M059J (cell line): ENCODE data around the gene ATG2B. TPM values are rescaled to one million over a fixed set of nuclear protein-coding genes. Genes with fewer than 3 reads are reported as not detected.
A peak's percentile ranks its signal among the peaks of the same experiment; 100 is the strongest.
"Not testable (repeated sequence)": the region's sequence is repeated elsewhere in the genome, so short reads cannot be mapped to it uniquely, and the experiment has no call there.

Experiments
- DNase-seq: peaks from one replicate; pipeline ENCODE4 v3.0.0-alpha.2; 2012; ENCODE audit warnings: low read depth
- total RNA-seq: library from RNA; depleted of rRNA; stranded (reverse); fragments of >200 nt; shearing (Covaris generic); gene quantifications from 2 replicates; pipeline ENCODE4 v1.2.3, GENCODE V29; 2014

The ATG2B gene
- total RNA-seq, 1 experiment from 2014 or later = 7.6 TPM

DNA sequence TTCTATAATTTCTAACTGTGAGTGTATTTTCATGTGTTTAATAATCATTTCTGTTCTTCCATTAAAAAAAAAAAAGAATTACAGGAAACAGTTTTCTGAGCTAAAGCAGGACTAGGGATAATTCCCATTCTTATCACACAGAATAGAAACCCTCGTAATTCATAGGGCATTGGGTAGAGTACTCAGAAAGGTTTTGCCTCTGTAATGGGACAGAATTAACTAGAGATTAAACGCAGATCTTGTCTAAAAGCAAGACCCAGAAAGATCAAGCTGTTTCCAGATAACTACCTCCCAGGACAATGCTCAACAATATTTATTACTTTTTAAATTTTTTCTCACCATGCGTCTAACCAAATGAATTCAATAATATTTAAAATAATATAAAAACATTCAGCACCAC is 10.4 kb upstream of the ATG2B start:
- no peak for DNase-seq

DNA sequence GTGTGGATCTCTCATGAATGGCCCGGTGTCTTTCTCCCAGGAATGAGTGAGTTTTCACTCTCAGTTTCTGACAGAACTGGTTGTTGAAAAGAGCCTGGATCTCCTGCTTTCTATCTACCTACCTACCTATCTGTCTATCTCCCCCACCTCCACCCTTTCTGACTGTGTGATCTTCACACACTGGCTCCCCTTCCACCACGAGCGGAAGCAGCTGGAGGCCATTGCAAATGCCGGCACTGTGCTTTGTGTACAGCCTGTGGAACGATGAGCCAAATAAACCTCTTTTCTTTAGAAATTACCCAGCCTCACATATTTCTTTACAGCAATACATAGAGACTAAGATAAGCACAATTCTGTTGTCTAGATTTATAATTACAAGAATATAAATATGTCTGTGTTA is 7.4 kb upstream of the ATG2B start:
- no peak for DNase-seq

DNA sequence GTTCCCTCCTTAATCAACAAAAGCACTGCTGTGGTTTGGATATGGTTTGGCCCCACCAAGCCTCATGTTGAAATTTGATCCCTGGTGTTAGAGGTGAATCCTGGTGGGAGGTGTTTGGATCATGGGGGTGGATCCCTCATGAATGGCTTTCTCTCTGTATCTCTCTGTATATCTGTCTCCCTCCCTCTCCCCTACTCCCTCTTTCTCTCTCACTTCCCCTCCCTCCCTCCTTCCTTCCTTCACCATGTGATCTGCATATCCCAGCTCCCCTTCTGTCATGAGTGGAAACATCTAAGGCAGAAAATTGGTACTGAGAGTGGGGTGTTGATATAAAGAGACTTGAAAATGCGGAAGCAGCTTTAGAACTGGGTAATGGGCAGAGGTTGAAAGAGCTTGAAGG is 5.4 kb upstream of the ATG2B start:
- no peak for DNase-seq

DNA sequence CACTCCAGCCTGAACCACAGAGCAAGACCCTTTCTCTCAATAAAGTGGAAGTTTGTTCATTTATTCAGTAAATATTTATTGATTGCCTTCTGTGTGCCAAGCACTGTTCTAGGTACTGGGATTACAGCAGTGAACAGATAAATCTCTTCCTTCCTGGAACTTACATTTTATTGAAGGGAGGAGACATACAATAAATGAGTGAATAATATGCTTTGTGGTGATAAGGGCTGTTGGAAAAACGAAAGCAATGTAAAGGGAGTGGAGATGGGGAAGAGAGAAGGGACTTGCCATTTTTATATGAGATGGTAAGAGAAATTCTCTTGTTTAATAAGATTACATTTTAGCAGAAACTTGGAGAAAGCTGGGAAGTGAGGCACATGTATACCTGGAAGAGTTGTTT is 1.8 kb upstream of the ATG2B start:
- DNase-seq = no peak

DNA sequence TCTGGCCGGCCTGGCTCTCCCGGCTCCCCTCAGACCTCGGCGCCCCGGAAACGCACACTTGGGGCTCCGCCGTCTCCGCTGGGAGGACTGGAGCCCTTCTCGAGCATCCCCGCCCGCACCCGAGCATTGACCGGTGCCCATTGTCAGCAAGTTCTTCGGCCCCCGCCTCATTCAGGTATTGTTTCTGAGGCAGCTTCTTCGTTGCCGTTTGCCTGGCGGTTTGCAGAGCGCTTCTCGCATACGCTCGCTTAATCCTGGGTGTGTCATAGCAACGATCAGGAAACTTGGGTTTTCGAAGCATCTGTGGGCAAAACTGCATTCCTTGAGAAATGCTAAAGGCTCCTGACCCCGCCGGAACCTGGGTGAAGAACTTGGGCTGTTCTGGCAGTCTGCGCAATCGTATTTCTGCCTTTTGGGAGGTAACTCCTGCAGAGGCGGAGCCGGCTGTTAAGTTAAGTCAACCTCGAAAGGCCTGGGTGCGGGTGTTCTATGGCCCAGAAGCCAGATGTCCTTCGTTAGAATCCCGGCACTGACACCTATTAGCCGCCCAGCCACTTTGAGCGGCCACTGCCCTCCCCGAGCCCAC is 703 bp upstream of the ATG2B start:
- DNase-seq = peak; percentile 62

DNA sequence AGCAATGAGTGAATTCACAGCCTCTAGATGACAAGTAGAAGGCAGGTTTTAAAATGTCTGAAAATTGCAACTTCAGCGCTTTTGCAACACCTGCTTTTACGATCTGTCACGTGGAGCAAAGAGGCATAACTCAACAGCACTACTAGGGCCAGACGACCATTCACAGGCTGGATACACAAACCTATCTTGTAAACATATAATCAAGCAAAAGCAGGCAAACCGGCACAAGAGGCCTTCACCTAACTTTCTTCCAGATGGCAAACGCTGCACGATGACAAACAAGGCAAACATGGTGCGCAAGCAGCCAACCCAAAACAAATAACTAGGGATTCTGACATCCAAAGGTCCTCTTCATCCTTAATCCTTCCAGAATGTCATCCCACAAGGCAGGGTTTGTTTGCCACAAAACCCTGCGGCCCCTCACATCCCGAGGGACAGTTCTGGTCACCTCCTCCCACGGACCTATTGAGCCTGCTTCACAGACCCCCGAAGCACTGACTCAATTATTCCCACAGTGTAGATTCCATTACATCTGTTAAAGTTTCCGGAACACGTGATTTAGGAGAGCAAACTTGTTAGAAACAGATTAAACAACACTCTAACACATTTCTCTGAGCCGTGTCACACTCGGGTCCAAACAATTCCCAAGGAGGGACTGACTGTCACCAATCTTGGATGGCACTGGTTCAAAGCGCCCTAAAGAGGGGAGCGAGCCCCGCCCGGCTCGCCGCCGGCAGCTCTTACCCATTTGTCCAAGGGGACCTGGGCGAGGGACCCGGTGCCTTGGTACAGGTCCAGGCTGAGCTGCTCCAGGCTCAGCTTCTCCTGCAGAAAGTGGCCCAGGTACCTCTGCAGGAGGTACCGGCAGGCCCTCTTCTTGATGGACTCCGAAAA is 823 bp downstream of the ATG2B start:
- peak; percentile 41 for DNase-seq

DNA sequence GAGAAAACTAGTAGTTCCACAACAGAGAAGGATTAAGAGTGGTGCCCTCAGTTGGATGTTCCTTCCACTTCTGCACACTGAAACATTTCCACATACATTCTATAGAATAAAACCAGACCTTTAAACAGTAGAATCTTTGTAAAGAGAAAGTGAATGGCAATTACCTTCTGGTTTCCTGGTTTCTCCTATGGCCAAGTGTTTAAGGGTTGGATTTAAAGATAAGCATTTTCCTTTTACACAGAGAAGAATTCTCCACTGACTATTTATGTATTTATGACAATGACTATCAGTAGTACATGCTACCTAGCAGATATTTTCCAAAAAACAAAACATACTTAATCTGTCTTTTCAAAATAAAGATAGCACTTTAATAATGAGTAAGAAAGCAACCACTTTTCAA is 3.2 kb downstream of the ATG2B start:
- DNase-seq = no peak

DNA sequence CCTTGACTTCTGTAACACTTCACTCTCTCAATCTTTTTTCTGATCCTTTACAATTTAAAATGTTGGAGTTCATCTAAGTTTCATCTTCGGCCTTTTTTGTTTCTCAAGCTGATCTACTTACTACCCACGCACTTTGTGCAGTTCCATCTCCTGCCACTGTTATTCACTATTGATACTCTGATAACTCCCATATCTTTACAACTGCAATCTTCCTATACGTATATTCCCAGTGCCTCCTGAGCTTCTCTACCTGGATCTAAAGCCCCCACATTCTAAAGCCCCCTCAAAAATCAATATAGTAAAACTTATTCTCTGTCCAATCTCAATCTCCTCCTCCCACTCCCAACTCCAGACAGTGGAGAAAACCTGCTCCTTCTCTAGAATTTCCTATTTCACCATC is 5.9 kb downstream of the ATG2B start:
- no peak for DNase-seq

DNA sequence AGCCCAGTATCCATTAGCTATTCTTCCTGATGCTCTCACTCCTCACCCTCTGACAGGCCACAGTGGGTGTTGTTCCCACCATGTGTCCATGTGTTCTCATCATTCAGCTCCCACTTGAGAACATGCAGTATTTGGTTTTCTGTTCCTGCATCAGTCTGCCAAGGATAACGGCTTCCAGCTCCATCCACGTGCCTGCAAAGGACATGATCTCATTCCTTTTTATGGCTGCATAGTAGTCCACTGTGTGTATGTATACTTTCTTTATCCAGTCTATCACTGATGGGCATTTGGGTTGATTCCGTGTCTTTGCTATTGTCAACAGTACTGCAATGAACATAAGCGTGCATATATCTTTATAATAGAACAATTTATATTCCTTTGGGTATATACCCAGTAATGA is 8.9 kb downstream of the ATG2B start:
- no peak for DNase-seq

DNA sequence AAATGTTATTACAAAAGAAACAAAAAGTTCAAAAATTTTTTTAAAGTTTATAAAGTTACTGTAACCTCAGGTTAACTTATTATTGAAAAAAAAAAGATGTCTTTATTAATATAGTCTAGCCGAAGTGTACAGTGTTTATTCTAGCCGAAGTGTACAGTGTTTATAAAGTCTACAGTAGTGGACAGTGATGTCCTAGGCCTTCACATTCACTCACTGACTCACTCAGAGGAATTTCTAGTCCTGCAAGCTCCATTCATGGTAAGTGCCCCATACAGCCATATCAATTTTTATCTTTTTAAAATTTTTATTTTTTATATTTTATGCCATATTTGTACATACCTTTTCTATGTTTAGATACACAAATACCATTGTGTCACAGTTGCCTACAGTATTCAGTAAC is 10.4 kb downstream of the ATG2B start:
- DNase-seq = peak; percentile 5

DNA sequence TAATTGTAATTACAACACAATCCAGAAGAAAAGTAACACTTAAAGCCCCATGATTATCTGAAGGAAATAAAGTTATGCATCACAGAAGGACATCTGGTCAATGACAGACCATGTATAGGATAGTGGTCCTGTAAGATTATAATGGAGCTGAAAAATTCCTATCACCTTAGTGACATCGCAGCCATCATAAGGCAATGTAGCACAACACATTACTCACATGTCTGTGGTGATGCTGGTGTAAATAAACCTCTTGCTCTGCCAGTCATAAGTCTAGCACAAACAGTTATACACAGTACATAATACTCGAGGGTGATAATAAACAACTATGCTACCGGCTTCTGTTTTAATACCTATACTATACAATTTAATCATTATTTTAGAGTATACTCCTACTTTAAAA is 11.2 kb downstream of the ATG2B start:
- peak; percentile 26 for DNase-seq

DNA sequence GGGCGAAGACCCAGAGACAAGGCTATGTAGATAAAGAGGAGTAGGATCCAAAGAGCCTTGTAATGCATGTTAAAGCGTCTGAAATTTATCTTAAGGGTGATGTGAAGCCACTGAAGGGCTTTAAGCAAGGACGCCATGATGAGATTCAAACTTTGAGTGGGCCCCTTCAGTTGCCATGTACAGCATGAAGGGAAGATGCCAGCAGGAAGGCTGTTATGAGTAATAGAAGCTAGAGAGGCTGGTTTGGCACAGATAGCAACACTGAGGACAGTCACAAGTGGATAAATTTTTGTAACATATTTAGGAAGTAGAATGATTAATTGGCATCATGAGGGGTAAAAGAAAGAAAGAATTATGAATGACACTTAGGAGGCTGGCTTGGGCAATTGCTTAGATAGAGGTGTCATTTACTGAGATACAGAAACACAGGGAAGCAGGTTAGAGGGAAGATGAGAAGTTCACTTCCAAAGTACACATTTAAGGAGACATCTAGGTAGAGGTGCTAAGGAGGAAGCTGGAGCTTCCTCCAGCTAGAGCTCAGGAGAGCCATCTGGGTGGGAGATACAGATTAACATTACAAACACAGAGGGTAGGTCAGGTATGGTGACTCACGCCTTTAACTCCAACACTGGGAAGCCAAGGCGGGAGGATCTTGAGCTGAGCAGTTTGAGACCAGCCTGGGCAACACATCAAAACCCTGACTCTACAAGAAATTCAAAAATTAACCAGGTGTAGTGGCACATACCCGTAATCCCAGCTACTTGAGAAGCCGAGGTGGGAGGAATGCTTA is 13.7 kb downstream of the ATG2B start:
- no peak for DNase-seq

DNA sequence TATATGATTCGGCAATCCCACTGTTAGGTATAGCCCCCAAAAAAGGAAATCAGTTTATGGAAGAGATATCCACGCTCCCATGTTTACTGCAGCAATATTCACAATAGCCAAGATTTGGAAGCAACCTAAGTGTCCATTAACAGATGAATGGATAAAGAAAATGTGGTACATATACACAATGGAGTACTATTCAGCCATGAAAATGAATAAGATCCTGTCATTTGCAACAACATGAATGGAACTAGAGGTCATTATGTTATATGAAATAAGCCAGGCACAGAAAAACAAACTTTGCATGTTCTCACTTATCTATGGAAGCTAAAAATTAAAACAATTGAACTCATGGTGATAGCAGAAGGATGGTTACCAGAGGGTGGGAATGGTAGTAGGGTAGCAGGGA is 15.2 kb downstream of the ATG2B start:
- not testable (repeated sequence) for DNase-seq

DNA sequence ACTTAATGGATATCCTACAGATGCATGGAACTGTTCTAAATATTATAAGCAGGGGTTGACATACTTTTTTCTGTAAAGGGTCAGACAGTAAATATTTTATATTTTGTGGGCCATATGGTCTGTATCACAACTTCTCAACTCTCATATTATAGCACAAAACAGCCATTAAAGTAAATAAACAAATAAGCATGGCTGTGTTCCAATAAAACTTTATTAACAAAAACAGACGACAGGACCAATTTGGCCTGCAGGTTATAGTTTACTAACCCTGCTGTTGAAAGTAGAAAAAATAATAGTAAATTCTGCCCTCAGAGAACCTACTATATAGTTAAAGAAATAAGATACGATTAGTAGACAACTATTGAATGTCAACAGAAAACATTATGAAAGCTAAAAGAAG is 17.5 kb downstream of the ATG2B start:
- DNase-seq = no peak

DNA sequence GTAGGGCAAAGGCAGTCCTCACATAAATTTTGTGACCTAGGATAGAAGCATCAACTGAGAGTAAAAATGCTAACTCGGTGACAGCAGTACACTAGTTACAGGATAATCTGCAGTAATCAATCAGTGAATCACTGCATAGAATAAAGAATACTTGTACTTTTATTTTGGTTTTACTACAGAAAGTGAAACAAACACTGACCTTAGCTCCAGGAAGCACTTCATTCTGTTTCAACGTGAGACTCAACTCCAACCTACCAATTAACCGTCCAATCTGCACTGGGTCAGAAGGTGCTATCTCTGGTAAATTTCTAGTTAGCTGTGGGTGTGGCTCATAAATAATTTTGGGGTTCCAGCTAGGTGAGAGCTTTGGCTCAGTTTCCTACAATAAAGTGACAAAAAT is 21.8 kb downstream of the ATG2B start:
- no peak for DNase-seq

DNA sequence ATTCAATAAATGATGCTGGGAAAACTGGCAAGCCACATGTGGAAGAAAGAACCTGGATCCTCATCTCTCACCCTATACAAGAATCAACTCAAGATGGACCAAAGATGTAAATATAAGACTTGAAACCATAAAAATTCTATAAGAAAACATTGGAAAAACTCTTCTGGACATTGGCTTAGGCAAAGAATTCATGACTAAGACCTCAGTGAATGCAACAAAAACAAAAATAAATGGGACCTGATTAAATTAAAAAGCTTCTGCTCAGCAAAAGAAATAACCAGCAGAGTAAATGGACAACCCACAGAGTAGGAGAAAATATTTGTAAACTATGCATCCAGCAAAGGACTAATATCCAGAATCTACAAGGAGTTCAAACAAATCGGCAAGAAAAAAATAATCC is 24.6 kb downstream of the ATG2B start:
- no peak for DNase-seq

DNA sequence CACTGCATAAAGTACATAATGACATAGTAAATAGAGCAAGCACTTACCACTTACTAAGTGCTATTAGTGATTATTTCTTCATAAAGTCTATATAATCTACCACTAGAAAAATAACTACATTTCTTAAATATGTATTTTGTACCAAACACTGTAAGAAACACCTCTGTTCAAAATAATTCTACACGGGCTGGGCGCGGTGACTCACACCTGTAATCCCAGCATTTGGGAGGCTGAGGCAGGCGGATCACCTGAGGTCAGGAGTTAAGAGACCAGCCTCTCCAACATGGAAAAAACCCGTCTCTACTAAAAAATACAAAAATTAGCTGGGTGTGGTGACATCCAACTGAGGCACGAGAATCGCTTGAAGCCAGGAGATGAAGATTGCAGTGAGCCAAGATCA is 38.9 kb downstream of the ATG2B start:
- no peak for DNase-seq

DNA sequence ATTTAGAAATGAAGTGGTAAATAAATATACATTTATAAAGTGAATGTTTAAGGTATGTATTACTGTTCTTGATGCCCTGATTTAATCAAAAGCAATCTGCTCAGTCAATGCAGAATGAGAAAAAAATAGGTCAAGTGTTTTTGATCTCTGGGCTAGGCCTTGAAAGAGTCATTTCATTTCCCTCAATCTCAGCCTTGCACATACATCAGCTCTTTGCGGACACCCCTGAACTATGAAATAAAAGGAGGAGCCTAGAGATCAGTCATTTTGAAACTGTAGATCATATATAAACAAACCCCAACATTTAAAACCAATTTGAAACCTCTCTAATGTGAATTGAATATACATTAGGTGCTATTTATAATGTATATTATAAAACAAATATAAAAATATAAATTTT is 42.5 kb downstream of the ATG2B start:
- DNase-seq = no peak

DNA sequence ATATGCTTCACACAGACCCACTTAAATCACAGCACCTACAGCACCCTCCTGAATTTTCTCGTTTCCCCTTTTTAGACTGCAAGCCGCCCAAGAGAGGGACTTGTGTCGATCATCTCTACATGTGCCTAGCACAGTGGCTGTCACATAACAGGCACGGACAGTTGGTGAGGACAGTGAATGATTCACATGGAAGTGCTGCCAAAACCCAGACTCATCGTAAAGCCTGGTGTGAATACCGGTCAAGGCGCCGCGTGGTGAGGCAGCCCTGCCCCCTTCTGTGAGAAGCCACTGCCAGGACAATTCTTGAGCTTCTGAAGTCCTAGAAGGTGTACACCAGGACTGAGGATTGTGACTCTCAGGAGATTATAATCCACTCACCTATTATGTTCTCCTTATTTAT is 44.3 kb downstream of the ATG2B start:
- no peak for DNase-seq

DNA sequence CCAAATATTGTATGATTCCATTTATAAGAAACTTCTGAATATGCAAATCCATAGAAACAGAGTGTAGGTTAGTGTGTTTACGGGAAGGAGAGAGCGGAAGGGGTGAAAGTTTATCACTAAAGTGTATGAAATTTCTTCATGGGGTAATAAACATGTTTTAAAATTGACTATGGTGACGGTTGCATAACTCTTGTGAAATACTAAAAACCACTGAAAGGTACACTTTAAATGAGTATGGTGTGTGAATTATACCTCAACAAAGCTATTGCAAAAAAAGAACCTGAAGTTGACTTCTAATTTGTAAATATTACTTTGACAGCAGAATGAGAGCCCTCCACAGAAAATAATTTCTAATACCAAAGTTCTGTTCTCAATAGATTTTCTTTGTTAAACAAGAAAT is 47.1 kb downstream of the ATG2B start:
- no peak for DNase-seq

DNA sequence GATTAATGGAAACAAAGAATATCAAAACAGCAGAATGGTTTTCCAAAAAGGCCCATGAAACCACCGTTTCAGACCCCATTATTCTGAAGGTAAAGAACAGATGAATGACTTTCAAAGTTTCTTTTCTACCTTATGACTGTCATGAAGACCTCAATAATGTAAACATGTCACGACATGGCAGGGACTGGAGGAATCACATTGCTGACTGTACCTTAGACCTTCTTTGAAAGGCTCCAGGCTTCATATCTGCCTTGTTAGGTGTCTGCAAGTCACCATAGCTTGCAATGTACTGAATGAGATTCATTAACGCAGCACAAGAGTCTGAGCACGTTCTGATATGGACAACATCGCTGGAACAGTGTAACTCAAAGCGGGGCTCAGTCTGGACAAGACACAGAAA is 52.2 kb downstream of the ATG2B start:
- no peak for DNase-seq

DNA sequence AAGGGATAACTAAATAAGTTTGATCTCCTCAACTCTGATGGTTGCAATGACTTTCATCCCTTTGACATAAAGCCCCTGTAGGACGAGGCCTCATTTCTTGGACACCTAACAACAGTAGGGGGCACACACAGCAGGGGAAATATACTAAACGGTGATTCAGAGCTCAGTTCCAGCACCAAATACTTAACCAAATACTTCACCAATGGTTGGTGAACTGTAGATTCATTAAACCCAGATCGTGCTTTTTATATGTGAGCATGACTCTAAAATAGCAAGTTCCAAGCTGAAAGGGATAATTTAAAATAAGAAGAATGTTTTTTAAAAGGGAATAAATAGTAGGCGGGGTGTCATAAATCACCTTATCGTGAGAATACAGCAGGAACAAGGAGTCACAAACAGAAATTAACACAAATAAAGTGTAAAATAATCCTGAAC is 53.2 kb downstream of the ATG2B start:
- no peak for DNase-seq
